GM19372 (cell line): Measurements from ENCODE around the gene DLG2.
A peak's percentile ranks its signal among the peaks of the same experiment; 100 is the strongest.

Source experiments
- ATAC-seq: cut with Tn5 transposase; IDR thresholded peaks from one replicate; pipeline ENCODE4 v1.9.1; 2021; ENCODE audit warnings: mild to moderate bottlenecking, low read depth, moderate library complexity; ENCODE audit not compliant: unreplicated experiment

DLG2 gene

DNA sequence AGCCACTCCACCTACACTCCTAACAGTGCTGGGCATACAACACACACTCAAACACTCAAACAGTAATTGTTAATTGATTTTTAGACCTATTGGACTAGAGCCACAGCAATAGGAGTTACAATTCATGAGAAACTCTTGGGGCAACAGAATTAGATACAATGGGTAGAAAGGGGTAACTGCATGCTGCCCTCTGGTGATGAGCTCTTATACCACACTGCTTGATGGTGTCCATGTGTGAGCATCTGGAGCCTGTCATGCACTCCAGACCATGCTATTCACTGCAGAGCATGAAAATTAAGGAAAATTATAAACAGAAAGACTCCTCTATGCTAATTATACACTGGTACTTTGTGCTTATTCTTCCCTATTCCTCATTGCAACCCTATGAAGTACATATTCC is 1365.4 kb downstream of the DLG2 start:
- ATAC-seq: no peak

DNA sequence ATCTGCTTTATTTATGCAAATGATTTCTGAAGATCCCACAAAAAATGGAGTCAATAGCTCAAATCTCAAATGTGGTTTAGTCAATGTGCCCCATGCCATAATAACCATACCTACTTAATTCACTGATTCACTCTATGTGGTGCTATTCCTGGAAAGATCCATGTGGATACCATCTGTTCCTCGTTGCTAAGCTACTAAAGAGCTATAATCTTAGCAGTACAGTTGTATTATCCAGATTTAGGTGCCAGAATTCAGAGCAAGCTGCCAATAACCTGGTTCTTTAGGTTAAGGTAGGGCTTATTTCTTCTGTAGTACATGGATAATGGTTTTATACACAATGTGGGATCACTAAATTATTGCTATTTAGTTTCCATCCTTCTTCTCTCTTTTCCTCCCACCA is 1366.3 kb downstream of the DLG2 start:
- ATAC-seq: no peak

- ATAC-seq: no peak
Measured at GRCh38 chr11:84256618-84257017, 1370.5 kb downstream of the DLG2 start.

GRCh38 chr11:84255483-84255882 is 1371.7 kb downstream of the DLG2 start:
- no peak for ATAC-seq

GRCh38 chr11:84250834-84251613 is 1376.1 kb downstream of the DLG2 start:
- ATAC-seq: no peak

DNA sequence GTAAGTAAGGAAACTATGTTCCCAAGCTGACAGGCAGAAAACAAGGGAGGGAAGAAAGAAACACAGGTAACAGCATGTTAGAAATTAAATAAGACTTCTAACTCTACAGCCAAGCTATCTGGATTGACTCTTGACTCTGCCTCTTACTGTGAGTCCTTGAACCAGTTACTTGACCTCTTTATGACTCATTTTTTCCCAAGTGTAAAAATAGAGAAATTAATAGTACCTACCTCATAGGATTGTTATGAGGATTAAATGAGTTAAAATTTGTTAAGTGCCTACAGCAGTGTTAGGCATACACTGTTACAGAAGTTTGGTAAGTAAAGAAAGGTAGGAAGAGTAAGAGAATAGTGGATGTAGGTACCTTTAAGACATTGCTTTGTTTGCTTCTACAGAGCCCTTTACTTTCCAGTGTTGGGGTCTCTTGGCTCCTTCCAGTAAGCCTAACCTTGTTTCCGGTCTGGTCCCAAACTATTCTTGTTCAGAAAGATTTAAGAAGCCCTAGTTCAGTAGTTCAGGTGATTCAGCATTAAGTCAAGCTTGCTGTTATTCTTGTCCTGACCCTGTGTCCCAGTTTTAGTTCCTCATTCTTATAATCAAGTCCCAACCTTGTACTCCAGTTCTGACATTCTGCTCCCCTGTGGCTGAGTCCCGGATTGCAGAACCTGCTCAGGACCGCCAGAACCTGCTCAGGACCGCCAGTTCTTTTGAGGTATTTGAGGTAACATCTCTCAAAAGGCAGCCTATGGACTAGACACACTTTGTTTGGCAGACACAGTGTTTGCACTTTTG is 1377.6 kb downstream of the DLG2 start:
- ATAC-seq: peak; percentile 58

DNA sequence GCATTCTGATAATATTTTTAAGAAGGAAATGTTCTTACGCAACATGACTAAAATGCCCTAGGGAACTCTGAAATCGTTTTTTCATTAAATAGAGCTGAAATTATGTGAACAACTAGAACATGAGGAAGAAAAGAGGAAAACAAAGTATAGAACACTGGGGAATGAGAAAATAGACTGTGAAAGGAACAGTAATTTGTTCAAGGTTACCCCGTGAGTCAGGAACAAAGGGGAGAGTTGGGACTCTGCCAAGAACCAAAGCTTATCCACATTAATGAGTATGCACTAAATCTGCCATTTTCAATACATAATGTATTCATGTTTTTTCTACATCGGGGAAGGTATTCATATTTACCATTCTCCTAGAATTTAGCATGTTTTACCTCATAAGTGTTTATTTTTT is 1379.2 kb downstream of the DLG2 start:
- no peak for ATAC-seq

DNA sequence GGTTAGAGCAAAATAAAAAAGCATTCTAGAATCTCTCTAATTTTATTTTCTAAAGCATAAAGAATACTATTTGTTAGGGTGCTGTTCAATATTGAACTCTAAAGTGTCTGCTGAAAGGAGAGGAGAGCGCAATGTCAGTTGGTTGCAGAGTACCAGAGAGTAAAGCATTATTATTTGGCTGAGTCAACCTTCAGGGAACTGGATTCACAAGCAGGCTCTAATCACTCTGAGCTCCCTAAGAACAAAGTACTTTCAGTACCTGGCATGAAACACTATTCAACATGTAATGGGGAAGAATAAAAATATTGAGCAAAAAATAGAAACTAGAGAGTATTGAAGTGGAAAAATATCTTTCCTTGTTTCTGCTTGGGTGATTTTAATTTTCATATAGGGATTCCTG is 1380.0 kb downstream of the DLG2 start:
- ATAC-seq: no peak

GRCh38 chr11:84243629-84244263 is 1383.4 kb downstream of the DLG2 start:
- ATAC-seq: peak; percentile 64

DNA sequence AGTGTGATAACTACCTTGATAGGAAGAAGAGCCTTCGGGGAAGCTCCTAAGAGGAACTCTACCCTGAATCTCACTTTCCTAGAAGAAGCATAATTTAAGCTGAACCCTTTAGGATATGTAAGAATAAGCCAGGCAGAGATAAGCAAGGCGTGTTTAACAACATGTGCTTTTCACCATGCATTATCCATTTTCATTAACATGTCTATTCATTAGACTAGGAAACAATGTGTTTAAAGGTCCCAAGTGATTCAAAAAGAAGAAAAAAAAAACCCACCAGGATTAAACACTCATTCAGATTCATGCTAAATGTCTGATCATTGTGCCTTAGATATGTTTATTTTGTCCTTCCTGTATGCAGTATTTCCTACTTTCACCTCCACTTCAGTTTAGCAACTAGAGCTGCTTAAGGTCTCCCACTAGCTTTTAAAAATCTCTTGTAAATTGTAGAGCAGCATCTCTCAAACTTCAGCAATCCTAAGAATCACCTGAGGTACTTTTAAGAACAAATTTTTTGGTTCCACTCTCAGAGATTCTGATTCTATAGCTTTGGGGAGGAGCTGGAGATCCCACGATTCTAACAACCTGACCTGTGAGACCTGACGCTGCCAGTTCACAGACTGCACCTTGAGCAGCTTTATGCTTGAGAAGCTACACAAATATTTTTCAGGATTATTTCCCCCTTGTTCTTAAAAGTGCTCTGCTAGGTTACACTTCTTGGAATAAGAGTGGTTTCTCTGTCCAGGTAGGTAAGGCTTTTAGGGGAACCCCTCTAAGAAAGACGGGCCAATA is 1385.6 kb downstream of the DLG2 start:
- ATAC-seq: no peak

DNA sequence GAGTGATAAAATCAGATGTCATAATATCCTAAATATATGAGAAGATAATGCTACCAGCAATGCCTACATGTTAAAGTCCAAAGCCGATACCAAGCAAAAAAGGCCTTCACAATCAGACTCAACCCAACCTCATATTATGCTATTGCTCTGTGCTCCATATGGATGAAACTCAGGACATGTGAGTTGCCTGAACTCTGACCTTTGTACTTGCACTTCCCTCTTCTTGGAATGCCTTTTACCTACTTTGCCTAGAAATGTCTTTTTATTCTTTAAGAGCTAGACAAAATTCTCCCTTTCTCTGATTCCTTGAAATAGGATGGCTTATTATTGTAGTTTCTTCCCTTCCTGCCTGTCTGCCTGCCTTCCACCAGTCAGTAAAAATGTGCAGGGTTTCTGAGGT is 1386.3 kb downstream of the DLG2 start:
- no peak for ATAC-seq

DNA sequence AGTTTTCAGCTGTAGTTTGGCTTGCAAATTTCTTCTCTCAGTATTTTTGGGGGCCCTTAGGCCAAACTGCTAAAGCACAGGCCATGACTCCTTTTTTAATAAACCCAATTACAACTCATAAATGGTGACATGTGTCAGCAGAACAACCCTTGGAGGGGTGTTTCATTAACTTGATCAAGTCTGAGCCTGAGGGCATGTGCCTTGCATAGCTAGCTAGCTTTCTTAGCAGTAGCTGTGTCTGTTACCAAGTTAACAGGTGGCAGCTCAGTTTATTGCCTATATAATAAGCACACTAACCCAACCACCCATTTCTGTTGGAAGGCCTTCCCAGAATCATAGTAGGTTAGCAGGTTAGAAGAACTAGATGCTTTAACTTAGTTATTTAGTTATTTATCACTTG is 1390.7 kb downstream of the DLG2 start:
- ATAC-seq: no peak

DNA sequence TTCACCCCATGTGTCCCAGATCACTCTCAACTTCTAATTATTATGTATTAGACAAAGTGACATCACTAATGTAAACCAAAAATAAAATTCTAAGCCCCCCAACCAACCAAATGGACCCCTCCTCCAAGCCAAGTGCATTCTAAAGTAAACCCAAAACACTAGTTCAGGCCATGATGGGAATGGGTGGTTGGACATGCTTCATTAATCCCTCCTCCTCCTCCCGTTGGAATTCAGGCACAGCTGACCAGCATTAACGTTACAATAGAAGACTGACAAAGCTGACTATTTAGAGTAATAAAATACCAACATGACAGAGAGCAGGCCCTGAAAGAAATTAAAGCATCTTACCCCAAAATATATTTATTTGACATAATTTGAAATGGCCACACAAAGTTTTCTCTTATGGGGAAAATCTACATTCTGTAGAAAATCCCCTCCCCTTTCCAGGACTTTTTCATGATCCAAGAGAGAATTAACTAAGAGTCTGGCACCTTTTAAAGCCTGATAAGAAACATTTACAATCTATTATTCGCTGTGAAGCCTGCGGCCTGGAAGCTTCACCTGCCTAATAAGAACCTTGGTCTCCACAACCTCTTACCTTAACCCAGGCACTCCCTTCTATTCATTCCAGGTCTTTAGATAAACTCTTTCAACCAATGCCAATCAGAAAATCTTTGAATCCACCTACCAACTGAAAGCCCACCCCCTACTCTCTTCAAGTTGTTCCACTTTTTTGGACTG is 1392.5 kb downstream of the DLG2 start:
- no peak for ATAC-seq

- ATAC-seq: no peak
Measured at GRCh38 chr11:84234011-84234410, 1393.1 kb downstream of the DLG2 start.

DNA sequence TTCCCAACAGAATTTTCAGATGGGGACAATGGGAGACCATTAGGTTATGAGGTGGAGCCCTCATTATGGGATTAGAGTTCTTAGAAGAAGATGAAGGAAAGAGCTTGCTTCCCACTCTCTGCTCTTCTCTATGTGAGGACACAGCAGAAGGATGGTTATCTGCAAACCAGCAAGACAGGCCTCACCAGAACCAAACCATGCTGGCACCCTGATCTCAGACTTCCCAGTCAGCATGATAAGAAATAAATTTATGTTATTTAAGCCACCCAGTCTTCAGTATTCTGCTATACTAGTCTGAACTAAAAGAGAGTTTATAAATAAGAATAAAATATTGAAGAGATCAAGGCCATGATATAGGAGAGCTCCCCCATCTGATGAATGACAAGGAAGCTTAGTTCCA is 1394.6 kb downstream of the DLG2 start:
- no peak for ATAC-seq

GRCh38 chr11:84230402-84230801 is 1396.7 kb downstream of the DLG2 start:
- ATAC-seq: no peak

DNA sequence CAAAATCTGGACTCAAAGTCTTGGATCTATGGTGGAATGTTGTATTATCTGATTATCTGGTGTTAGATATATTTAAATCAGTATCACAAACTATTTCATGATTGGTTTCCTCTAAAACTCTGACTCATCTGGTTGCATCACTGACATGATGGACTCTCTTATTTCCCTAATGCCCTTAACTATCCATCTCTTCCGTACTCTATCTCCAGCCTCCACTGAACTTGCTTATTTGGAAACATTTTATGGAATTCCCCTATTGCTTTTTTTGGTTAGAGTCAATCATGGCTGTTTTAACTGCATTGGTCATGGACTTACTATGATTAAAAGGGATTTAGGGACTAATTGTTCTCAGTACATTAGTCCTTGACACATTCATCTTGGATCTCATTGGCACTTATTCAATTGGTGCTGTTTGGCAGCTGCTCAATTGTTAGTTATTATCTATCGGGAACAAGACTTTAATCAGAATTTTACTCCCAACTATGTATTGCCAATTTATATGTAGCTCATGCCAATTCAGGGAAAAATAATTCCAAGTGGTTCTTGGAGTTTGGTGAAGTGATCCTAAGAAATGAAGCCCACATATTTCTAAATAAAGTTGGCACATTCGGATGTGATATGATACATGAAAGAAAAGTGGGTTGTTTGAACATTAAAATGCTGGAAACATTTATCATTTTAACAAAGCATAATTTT is 1399.0 kb downstream of the DLG2 start:
- no peak for ATAC-seq

DNA sequence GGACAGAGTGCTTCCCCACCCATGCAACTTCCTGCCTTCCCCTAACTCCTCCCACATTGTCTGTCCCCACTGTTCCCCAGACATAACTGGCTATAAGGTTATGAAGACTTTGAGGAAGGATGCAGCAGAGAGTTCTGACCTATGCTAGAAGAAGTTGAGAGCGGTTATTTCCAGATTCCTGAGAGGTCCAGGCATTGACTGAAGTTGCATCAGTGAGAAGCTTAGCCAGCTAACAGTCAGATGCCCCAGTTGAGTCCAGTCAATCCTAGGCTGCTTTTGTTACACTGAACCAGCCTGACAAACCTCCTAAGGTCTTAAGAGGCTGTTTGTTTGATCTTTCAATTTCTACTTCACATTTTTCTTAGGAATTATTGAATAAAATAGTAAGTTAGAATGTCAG is 1403.1 kb downstream of the DLG2 start:
- ATAC-seq: no peak

GRCh38 chr11:84218318-84218717 is 1408.8 kb downstream of the DLG2 start:
- ATAC-seq: no peak
